Measurements from ENCODE around the gene PRKCZ.
A peak's percentile ranks its signal among the peaks of the same experiment; 100 is the strongest.
"Not testable (repeated sequence)": the region's sequence is repeated elsewhere in the genome, so short reads cannot be mapped to it uniquely, and the experiment has no call there.

Gene PRKCZ

GRCh38 chr1:2090216-2090890 is 40.1 kb downstream of the PRKCZ start:
- no peak for DNase-seq

GRCh38 chr1:2091611-2092604 is 41.7 kb downstream of the PRKCZ start:
- no peak for DNase-seq

GRCh38 chr1:2093055-2093454 is 42.8 kb downstream of the PRKCZ start:
- no peak for DNase-seq

- no peak for DNase-seq
Observed at GRCh38 chr1:2093636-2094035, 43.4 kb downstream of the PRKCZ start.

- not testable (repeated sequence) for DNase-seq
Observed at GRCh38 chr1:2094269-2095158, 44.3 kb downstream of the PRKCZ start.

- no peak for DNase-seq
Observed at GRCh38 chr1:2095394-2095793, 45.2 kb downstream of the PRKCZ start.

- DNase-seq = peak; percentile 56
Observed at GRCh38 chr1:2095981-2096736, 45.9 kb downstream of the PRKCZ start.

- DNase-seq = no peak
Observed at GRCh38 chr1:2097386-2098300, 47.4 kb downstream of the PRKCZ start.

- no peak for DNase-seq
Observed at GRCh38 chr1:2098301-2098698, 48.1 kb downstream of the PRKCZ start.

- DNase-seq = no peak
Observed at GRCh38 chr1:2098839-2099785, 48.9 kb downstream of the PRKCZ start.

GRCh38 chr1:2099886-2100779 is 49.9 kb downstream of the PRKCZ start:
- DNase-seq = peak; percentile 51

- DNase-seq = no peak
Observed at GRCh38 chr1:2100780-2101108, 50.5 kb downstream of the PRKCZ start.

GRCh38 chr1:2101531-2101930 is 51.3 kb downstream of the PRKCZ start:
- no peak for DNase-seq

GRCh38 chr1:2101946-2102345 is 51.7 kb downstream of the PRKCZ start:
- DNase-seq = no peak

- DNase-seq = no peak
Observed at GRCh38 chr1:2102753-2103152, 52.5 kb downstream of the PRKCZ start.

- DNase-seq = no peak
Observed at GRCh38 chr1:2103266-2103900, 53.2 kb downstream of the PRKCZ start.

- DNase-seq = no peak
Observed at GRCh38 chr1:2103901-2104590, 53.8 kb downstream of the PRKCZ start.
